K562 (cell line): ENCODE measurements around the gene WHAMM. TPM values are rescaled to one million over a fixed set of nuclear protein-coding genes. Genes with fewer than 3 reads are reported as not detected.

ENCODE experiments used
- ATAC-seq: fragments of 200-7000 bp; cut with Tn5 transposase; 3 replicates; pipeline ENCODE4 v1.9.1; 2020; ENCODE audit warnings: moderate library complexity
- Bru-seq: library from RNA; stranded (reverse); fragments of 400-500 nt; gene quantifications from one replicate; lab custom pipeline; 2021; lab: Mats Ljungman, UMichigan
- BruChase-seq, 2 experiments: library from RNA; stranded (reverse); fragments of 400-500 nt; gene quantifications; one replicate each; lab custom pipeline; 2021; lab: Mats Ljungman, UMichigan
- BruUV-seq: library from RNA; stranded (reverse); fragments of 400-500 nt; replicated peaks from 2 replicates; lab custom pipeline; 2021; lab: Mats Ljungman, UMichigan
- CTCF ChIA-PET: fragments of 300-600 bp; formaldehyde crosslinking; extraction: SDS; loops from one replicate; lab custom pipeline; 2021; ENCODE audit warnings: low intra/inter-chr PET ratio; lab: Yijun Ruan, JAX
- POLR2A ChIA-PET: fragments of 300-600, 350-650 bp; sonication (Branson Sonifier 250); formaldehyde crosslinking; extraction: SDS; loops from one replicate; lab custom pipeline; 2021; ENCODE audit warnings: antibody characterized with exemption, inconsistent platforms; lab: Yijun Ruan, JAX
- DNase-seq, 4 experiments: peaks; one replicate each; pipeline versions ENCODE4 v3.0.0 to v3.0.0-alpha.2; 2011 to 2018; ENCODE audit warnings: low spot score in 3 of 4, mixed read lengths in 3 of 4; ENCODE audit errors: extremely low read depth in 1 of 4
- FAIRE-seq: peaks from 2 replicates; lab custom pipeline; 2011; peaks lifted over from hg19 to GRCh38; lab: Jason Lieb, UNC
- H2AFZ ChIP-seq: 2 replicates; pipeline ENCODE4 v1.6.0; 2011; ENCODE audit warnings: low read depth, low read length, control low read depth, inconsistent platforms
- H3K27ac ChIP-seq: fragments of 200-600 bp; 3 replicates; pipeline ENCODE4 v1.8.0; 2011; ENCODE audit warnings: low read depth, mild to moderate bottlenecking, control low read depth, inconsistent platforms, low read length, moderate library complexity, mixed read lengths; ENCODE audit errors: extremely low read depth
- H3K27me3 ChIP-seq, 2 experiments: fragments of 300-600 bp in 1 of 2; 2 replicates in 1 of 2; 3 replicates in 1 of 2; pipeline versions ENCODE4 v1.6.0 to v1.8.0; 2011; ENCODE audit warnings: inconsistent platforms in 2 of 2, low read length in 2 of 2, mild to moderate bottlenecking in 1 of 2, mixed read lengths in 1 of 2, moderate library complexity in 1 of 2; ENCODE audit not compliant: control insufficient read depth in 2 of 2, insufficient read depth in 2 of 2
- H3K36me3 ChIP-seq: fragments of 300-600 bp; 3 replicates; pipeline ENCODE4 v1.8.0; 2011; ENCODE audit warnings: mild to moderate bottlenecking, low read length, inconsistent platforms; ENCODE audit not compliant: control insufficient read depth, insufficient read depth
- H3K4me1 ChIP-seq, 2 experiments: fragments of 200-600 bp in 1 of 2; replicated peaks in 1 of 2; 2 replicates in 1 of 2; 3 replicates in 1 of 2; pipeline versions ENCODE4 v1.5.1 to v1.8.0; 2011; ENCODE audit warnings: inconsistent platforms in 2 of 2, low read length in 2 of 2, mild to moderate bottlenecking in 1 of 2, mixed read lengths in 1 of 2, moderate library complexity in 1 of 2; ENCODE audit not compliant: control insufficient read depth in 2 of 2, insufficient read depth in 2 of 2
- H3K4me2 ChIP-seq: 2 replicates; pipeline ENCODE4 v1.6.1; 2011; ENCODE audit warnings: low read length, control low read depth, inconsistent platforms, mixed read lengths; ENCODE audit not compliant: insufficient read depth
- H3K4me3 ChIP-seq: fragments of 200-600 bp; sonication (generic), shearing (Covaris generic); 2 replicates; pipeline ENCODE4 v1.5.1; 2016; ENCODE audit warnings: control low read depth, inconsistent platforms
- H3K79me2 ChIP-seq: fragments of 200-600 bp; 3 replicates; pipeline ENCODE4 v1.8.0; 2011; ENCODE audit warnings: low read length, inconsistent platforms; ENCODE audit not compliant: control insufficient read depth, insufficient read depth
- H3K9ac ChIP-seq, 2 experiments: 2 replicates each; pipeline versions ENCODE4 v1.6.0 to v1.6.1; 2011; ENCODE audit warnings: low read depth in 2 of 2, low read length in 2 of 2, control low read depth in 1 of 2, inconsistent platforms in 1 of 2, mild to moderate bottlenecking in 1 of 2, mixed read lengths in 1 of 2; ENCODE audit not compliant: insufficient read depth in 1 of 2
- H3K9me1 ChIP-seq: one replicate; pipeline ENCODE4 v1.6.0; 2011; ENCODE audit warnings: inconsistent platforms, mild to moderate bottlenecking, low read length, moderate library complexity; ENCODE audit not compliant: control insufficient read depth, insufficient read depth
- H3K9me3 ChIP-seq: replicated peaks from 2 replicates; pipeline ENCODE4 v1.5.1; 2011; ENCODE audit warnings: low read depth, low read length, inconsistent platforms; ENCODE audit not compliant: control insufficient read depth, insufficient read depth
- H4K20me1 ChIP-seq: replicated peaks from 2 replicates; pipeline ENCODE4 v1.6.1; 2011; ENCODE audit warnings: low read length, inconsistent platforms, mixed read lengths; ENCODE audit not compliant: control insufficient read depth, insufficient read depth
- BRCA1 ChIP-seq, 2 experiments: fragments of 450-650 bp in 1 of 2; sonication (generic) in 1 of 2; formaldehyde crosslinking in 1 of 2; IDR thresholded peaks; 2 replicates each; pipeline versions ENCODE4 v1.5.0 to v1.6.1; 2017 to 2020; ENCODE audit warnings: mild to moderate bottlenecking in 1 of 2, missing genetic modification reagents in 1 of 2
- CCAR2 ChIP-seq: fragments of 200-400 bp; formaldehyde crosslinking; IDR thresholded peaks from 2 replicates; pipeline ENCODE4 v1.6.1; 2017; ENCODE audit warnings: mild to moderate bottlenecking, low read depth, low read length
- FOXP4 ChIP-seq: sonication (generic); formaldehyde crosslinking; IDR thresholded peaks from 2 replicates; pipeline ENCODE4 v1.8.0; 2022; ENCODE audit warnings: mild to moderate bottlenecking, missing genetic modification reagents, borderline replicate concordance
- SRSF1 ChIP-seq: fragments of 200-400 bp; formaldehyde crosslinking; IDR thresholded peaks from 2 replicates; pipeline ENCODE4 v1.6.1; 2017; ENCODE audit warnings: mild to moderate bottlenecking, low read depth, low read length, moderate library complexity
- ZNF3 ChIP-seq: fragments of 250-450 bp; sonication (Bioruptor Pico); IDR thresholded peaks from 2 replicates; pipeline ENCODE4 v1.5.0; 2021; ENCODE audit warnings: mild to moderate bottlenecking, moderate library complexity
- WGBS: fragments of 100-300 bp; shearing (Covaris generic); methylation state at CpG from one replicate; pipeline ENCODE4 v1.1.6; 2016; ENCODE audit warnings: low coverage, mixed read lengths; ENCODE audit not compliant: insufficient coverage; ENCODE audit errors: missing lambda C conversion rate; 5-methylcytosine and 5-hydroxymethylcytosine counted together
- in situ Hi-C: fragments of 300-500 bp; cut with MboI; formaldehyde crosslinking; loops from 4 replicates; pipeline ENCODE4 v1.15.0; 2018; ENCODE audit warnings: inconsistent platforms, mixed read lengths
- intact Hi-C: fragments of 100-400 bp; cut with micrococcal nuclease; formaldehyde crosslinking; loops from 2 replicates; pipeline ENCODE4 v1.14.2; 2022
- long read RNA-seq, 3 experiments: library from polyadenylated mRNA in 2 of 3; library from RNA in 1 of 3; unstranded in 2 of 3; stranded (forward) in 1 of 3; transcript quantifications; one replicate each; pipeline ENCODE4 v2.0.0, GENCODE V29; 2019 to 2022
- polyA minus RNA-seq, 3 experiments: library from RNA; depleted of rRNA, polyadenylated mRNA; stranded (reverse); fragments of >200 nt; gene quantifications; 2 replicates each; pipeline ENCODE4 v1.2.3, GENCODE V29; 2011
- polyA plus RNA-seq, 8 experiments: library from polyadenylated mRNA; depleted of rRNA in 4 of 8; stranded (reverse) in 5 of 8; unstranded in 3 of 8; fragments of >200 nt; fragmentation: Nextera tagmentation in 2 of 8; fragmentation: Illumina TruSeq in 1 of 8; extraction: Ambion mirVana in 2 of 8; extraction: Trizol in 1 of 8; gene quantifications; 2 replicates each; pipeline versions ENCODE4 v1.2.1 to v1.2.3, GENCODE V29; 2011 to 2014; ENCODE audit warnings: inconsistent platforms in 1 of 8, missing spikeins in 1 of 8
- total RNA-seq, 7 experiments: library from RNA; depleted of rRNA in 6 of 7; stranded (reverse); fragments of >200 nt in 6 of 7; fragmentation: Illumina TruSeq in 2 of 7; extraction: Trizol in 2 of 7; gene quantifications; 2 replicates each; pipeline versions ENCODE4 v1.2.1 to v1.2.3, GENCODE V29; 2011 to 2021; ENCODE audit warnings: low replicate concordance in 1 of 7

Gene WHAMM
- 4.6 and 8.6 TPM in 2 replicates for total RNA-seq (2011; cell fraction: chromatin; rRNA removed; ENCODE audit: low replicate concordance)
- total RNA-seq (2011; cell fraction: nucleolus; rRNA removed) = 3.7 and 3.8 TPM in 2 replicates
- total RNA-seq (2011; cell fraction: nucleoplasm; rRNA removed) = 4.1 and 4.6 TPM in 2 replicates
- 3.6 and 4.3 TPM in 2 replicates for total RNA-seq (2014; rRNA removed)
- 3.8 and 4.7 TPM in 2 replicates for total RNA-seq (2014; rRNA removed; fragmentation: Illumina TruSeq; extraction: Trizol)
- total RNA-seq (2015; rRNA removed; fragmentation: Illumina TruSeq; extraction: Trizol) = 3.8 and 4.5 TPM in 2 replicates
- 4.5 and 4.8 TPM in 2 replicates for total RNA-seq (2021)
- 2.7 and 3.3 TPM in 2 replicates for polyA plus RNA-seq (2011; rRNA removed)
- 1.9 and 2.1 TPM in 2 replicates for polyA plus RNA-seq (2011; cell fraction: cytosol; rRNA removed)
- 3.8 and 4.0 TPM in 2 replicates for polyA plus RNA-seq (2011; cell fraction: nucleus; rRNA removed)
- polyA plus RNA-seq (2012) = 2.9 and 3.8 TPM in 2 replicates
- 4.0 TPM in 2 replicates for polyA plus RNA-seq (2014; fragmentation: Illumina TruSeq; extraction: Trizol)
- 1 to 10 TPM; 2.0 to 2.3 TPM for polyA plus RNA-seq (2014; fragmentation: Nextera tagmentation; extraction: Ambion mirVana)
- 3.6 and 4.6 TPM in 2 replicates for polyA plus RNA-seq (2014; rRNA removed)
- 2.6 and 2.9 TPM in 2 replicates for polyA minus RNA-seq (2011; rRNA and poly(A)+ RNA removed)
- polyA minus RNA-seq (2011; cell fraction: cytosol; rRNA and poly(A)+ RNA removed) = 1.5 and 2.0 TPM in 2 replicates
- polyA minus RNA-seq (2011; cell fraction: nucleus; rRNA and poly(A)+ RNA removed) = 2.3 and 2.9 TPM in 2 replicates
- Bru-seq, nascent RNA = percentile 80 among the genes with signal in this experiment
- BruChase-seq, experiment 1, labeled RNA remaining after a 2-hour chase = percentile 84 among the genes with signal in this experiment
- BruChase-seq, experiment 2, labeled RNA remaining after a 6-hour chase = percentile 85 among the genes with signal in this experiment
- long read RNA-seq, experiment 1, partial matches to known transcripts = 1 of 7 reads
- long read RNA-seq, experiment 1, other reads (novel, unspliced or antisense) = 6 of 7 reads
- long read RNA-seq, experiment 2, partial matches to known transcripts = 2 of 2 reads
- long read RNA-seq, experiment 2, other reads (novel, unspliced or antisense) = 0 of 2 reads
- long read RNA-seq, experiment 3, partial matches to known transcripts = 4 of 8 reads
- long read RNA-seq, experiment 3, other reads (novel, unspliced or antisense) = 4 of 8 reads

- Histone ChIP-seq H2AFZ (peak within 1 kb of the TSS; percentile 90), H4K20me1 (0 out of 2 replicates have a peak, but pooled peaks cover 2% of the 10 kb centered on the region), H3K9ac (peak within 1 kb of the TSS; percentile 88 to 99), H3K27me3 (no peaks in the 10 kb centered on the region), H3K4me3 (peak within 1 kb of the TSS; percentile 94), H3K27ac (peak within 1 kb of the TSS; percentile 93), H3K36me3 (peaks cover 20% of the 10 kb centered on the region; the same call in 2 of the 3 replicates), H3K4me2 (peak within 1 kb of the TSS; percentile 95), H3K4me1 (peaks cover 12 to 21% of the 10 kb centered on the region in 2 experiments; a peak in 4 of 5 replicates), H3K79me2 (peaks cover 39% of the 10 kb centered on the region), H3K9me3 (no peaks in the 10 kb centered on the region), H3K9me1 (no peaks in the 10 kb centered on the region)
- DNase-seq (peak; percentile 98 to 99 (median 98)), FAIRE-seq (peak; percentile 97), ATAC-seq (peak; percentile 96)
- POLR2A ChIA-PET = interaction anchor here (0.5 to 0.9 kb wide), 4 partner anchors 23 to 177 kb away, joined by 3 read pairs; partner anchors contain the start of gene RAMAC
- WGBS = under 1% methylated on average over 51 of the region's 67 CpGs
- intact Hi-C loops = loop anchor here (2.0 to 10.0 kb wide), 4 partner anchors 38 to 165 kb away; partner anchors contain the start of gene CPEB1
- in situ Hi-C loops = no loop called here
- no TSS peak for BruUV-seq
- CTCF ChIA-PET = no interaction called here
- TF ChIP-seq CCAR2 (no peak), ZNF3 (CRISPR knock-in tag) (no peak), SRSF1 (no peak), BRCA1 (IDR thresholded peaks at IDR 0.05) (no peak), BRCA1 (CRISPR knock-in tag; IDR thresholded peaks at IDR 0.05) (no peak), FOXP4 (CRISPR knock-in tag) (no peak)
Observed at GRCh38 chr15:82809308-82810060, at the start of gene WHAMM. TSS of gene WHAMM (plus strand) at chr15:82809628. CDS start at chr15:82809727, 99 bp downstream.
